GM23248 (cell line): ENCODE measurements around the gene ACSS1. TPM values are rescaled to one million over a fixed set of nuclear protein-coding genes. Genes with fewer than 3 reads are reported as not detected.

Experiments used
- DNase-seq: peaks from one replicate; pipeline ENCODE4 v3.0.0-alpha.2; 2015
- H2AFZ ChIP-seq: fragments of 200-600 bp; sonication (generic); 2 replicates; pipeline ENCODE4 v1.6.1; 2016; ENCODE audit warnings: antibody characterized with exemption
- H3F3A ChIP-seq: fragments of 200-600 bp; sonication (generic); 2 replicates; pipeline ENCODE4 v1.6.1; 2016; ENCODE audit warnings: mild to moderate bottlenecking, antibody characterized with exemption, mixed run types; ENCODE audit not compliant: insufficient read depth
- H3K27ac ChIP-seq: fragments of 200-600 bp; sonication (generic); 2 replicates; pipeline ENCODE4 v1.5.1; 2016; ENCODE audit warnings: mild to moderate bottlenecking
- H3K27me3 ChIP-seq: fragments of 200-600 bp; sonication (generic); replicated peaks from 2 replicates; pipeline ENCODE4 v1.6.1; 2016; ENCODE audit warnings: mild to moderate bottlenecking; ENCODE audit not compliant: insufficient read depth
- H3K36me3 ChIP-seq: fragments of 200-600 bp; sonication (generic); 2 replicates; pipeline ENCODE4 v1.6.1; 2016; ENCODE audit warnings: low read depth, mild to moderate bottlenecking
- H3K4me1 ChIP-seq: fragments of 200-600 bp; sonication (generic); 2 replicates; pipeline ENCODE4 v1.6.1; 2016; ENCODE audit warnings: mild to moderate bottlenecking; ENCODE audit not compliant: insufficient read depth
- H3K4me2 ChIP-seq: fragments of 200-600 bp; sonication (generic); one replicate; pipeline ENCODE4 v1.6.1; 2016; ENCODE audit warnings: mild to moderate bottlenecking; ENCODE audit not compliant: unreplicated experiment
- H3K4me3 ChIP-seq: fragments of 200-600 bp; sonication (generic); 2 replicates; pipeline ENCODE4 v1.5.1; 2016; ENCODE audit warnings: mild to moderate bottlenecking
- H3K79me2 ChIP-seq: fragments of 200-600 bp; sonication (generic); 2 replicates; pipeline ENCODE4 v1.6.1; 2016; ENCODE audit warnings: mild to moderate bottlenecking; ENCODE audit not compliant: insufficient read depth
- H3K9ac ChIP-seq: fragments of 200-600 bp; sonication (generic); 2 replicates; pipeline ENCODE4 v1.6.1; 2016; ENCODE audit warnings: mild to moderate bottlenecking
- H3K9me2 ChIP-seq: fragments of 200-600 bp; sonication (generic); 2 replicates; pipeline ENCODE4 v1.6.1; 2016; ENCODE audit warnings: mixed run types, mild to moderate bottlenecking, moderate library complexity; ENCODE audit not compliant: insufficient read depth
- H3K9me3 ChIP-seq: fragments of 200-600 bp; sonication (generic); one replicate; pipeline ENCODE4 v1.6.1; 2017; ENCODE audit warnings: low read depth
- H4K20me1 ChIP-seq: fragments of 200-600 bp; sonication (generic); 2 replicates; pipeline ENCODE4 v1.6.0; 2016; ENCODE audit not compliant: insufficient read depth
- EZH2 ChIP-seq: fragments of 200-600 bp; sonication (generic); IDR thresholded peaks from 2 replicates; pipeline ENCODE4 v1.6.1; 2018; ENCODE audit warnings: antibody characterized with exemption, mild to moderate bottlenecking; ENCODE audit not compliant: insufficient read depth, poor library complexity, severe bottlenecking
- EZH2phosphoT487 ChIP-seq: fragments of 200-600 bp; sonication (generic); IDR thresholded peaks from 2 replicates; pipeline ENCODE4 v1.6.1; 2018; ENCODE audit warnings: antibody characterized with exemption, moderate library complexity, mild to moderate bottlenecking, low read depth; ENCODE audit not compliant: insufficient read depth
- WGBS, 2 experiments: methylation state at CpG; one replicate each; pipeline ENCODE4 v1.1.6; 2015 to 2017; ENCODE audit warnings: low lambda C conversion rate in 2 of 2, low coverage in 1 of 2; ENCODE audit errors: missing lambda C conversion rate in 2 of 2; 5-methylcytosine and 5-hydroxymethylcytosine counted together
- in situ Hi-C: fragments of 300-500 bp; cut with MboI; formaldehyde crosslinking; loops from 2 replicates; pipeline ENCODE4 v1.15.0; 2020
- polyA plus RNA-seq: library from polyadenylated mRNA; unstranded; fragments of >200 nt; fragmentation: Nextera tagmentation; extraction: Ambion mirVana; gene quantifications from 2 replicates; pipeline ENCODE4 v1.2.1, GENCODE V29; 2016
- total RNA-seq: library from RNA; depleted of rRNA; stranded (reverse); fragments of >200 nt; shearing (Covaris generic); gene quantifications from 2 replicates; pipeline ENCODE4 v1.2.3, GENCODE V29; 2014

The ACSS1 gene
- total and polyA plus RNA-seq, 2 experiments from 2014 or later = 0.94 to 1.1 TPM

DNA sequence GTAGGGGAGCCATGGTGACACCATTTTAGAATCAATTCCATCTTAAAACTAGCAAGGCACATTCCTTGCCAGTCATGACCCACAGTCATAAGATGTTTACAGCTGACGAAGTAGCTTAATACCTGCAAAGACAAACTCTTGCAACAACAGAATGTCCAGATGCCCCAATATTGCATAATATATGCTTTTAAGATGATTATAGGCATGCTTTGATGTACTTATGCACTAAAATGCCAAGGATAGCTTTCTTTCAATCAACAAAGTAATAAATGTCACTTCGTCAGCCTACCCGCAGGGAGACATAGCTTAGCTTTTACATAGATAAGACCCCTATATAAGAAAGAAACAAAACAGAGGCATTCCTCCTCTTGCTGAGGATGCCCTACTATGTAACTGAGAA, 26.7 kb downstream of the ACSS1 start:
- Histone ChIP-seq H4K20me1 (no peaks in the 10 kb centered on the region), H3K27me3 (no peaks in the 10 kb centered on the region), H3K79me2 (no peaks in the 10 kb centered on the region), H3K9me2 (no peaks in the 10 kb centered on the region), H3K4me3 (no peak overlapping the region), H3K4me1 (no peaks in the 10 kb centered on the region), H2AFZ (no peak overlapping the region), H3F3A (no peaks in the 10 kb centered on the region), H3K27ac (no peak overlapping the region), H3K4me2 (no peak overlapping the region), H3K36me3 (no peaks in the 10 kb centered on the region), H3K9me3 (no peaks in the 10 kb centered on the region), H3K9ac (no peak overlapping the region)
- TF ChIP-seq EZH2phosphoT487 (no peak), EZH2 (no peak)
- in situ Hi-C loops = no loop called here
- WGBS, 2 experiments = 68% methylated on average over 3 of the region's 3 CpGs
- DNase-seq = no peak

DNA sequence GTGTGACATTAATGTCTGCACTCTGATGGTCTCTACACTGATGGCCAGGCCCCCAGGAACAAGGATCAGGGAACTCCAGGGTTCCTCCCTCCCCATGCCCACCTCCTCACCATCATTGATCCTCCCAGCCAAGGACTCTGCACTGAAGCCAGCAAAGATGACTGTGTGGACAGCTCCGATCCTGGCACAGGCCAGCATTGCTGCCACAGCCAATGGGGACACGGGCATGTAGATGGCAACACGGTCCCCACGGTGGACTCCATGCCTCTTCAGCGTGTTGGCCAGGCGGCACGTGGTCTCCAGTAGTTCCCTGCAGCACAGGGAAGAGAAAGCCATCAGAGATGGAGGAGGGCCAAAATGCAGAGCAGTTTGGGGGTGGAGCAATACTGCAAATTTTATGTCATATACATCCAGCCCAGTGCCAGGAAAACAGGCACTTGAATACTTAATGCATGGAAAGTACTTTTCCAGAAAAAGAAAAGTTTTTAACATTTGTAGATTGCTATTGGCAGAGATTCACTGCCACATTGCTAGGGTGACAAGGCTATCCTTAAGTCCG, 27.2 kb downstream of the ACSS1 start:
- no peaks in the 10 kb centered on the region for H3F3A ChIP-seq
- 88% methylated on average over 8 of the region's 8 CpGs for WGBS, 2 experiments
- no peak overlapping the region for H3K4me3 ChIP-seq
- TF ChIP-seq EZH2phosphoT487 = no peak
- no peak for TF ChIP-seq EZH2
- no peaks in the 10 kb centered on the region for H3K4me1 ChIP-seq
- H3K9me3 ChIP-seq = no peaks in the 10 kb centered on the region
- H3K27me3 ChIP-seq = no peaks in the 10 kb centered on the region
- no peaks in the 10 kb centered on the region for H3K9me2 ChIP-seq
- no peak overlapping the region for H2AFZ ChIP-seq
- in situ Hi-C loops = no loop called here
- no peaks in the 10 kb centered on the region for H4K20me1 ChIP-seq
- no peak for DNase-seq
- no peaks in the 10 kb centered on the region for H3K79me2 ChIP-seq
- H3K9ac ChIP-seq = no peak overlapping the region
- H3K4me2 ChIP-seq = no peak overlapping the region
- H3K27ac ChIP-seq = no peak overlapping the region
- H3K36me3 ChIP-seq = no peaks in the 10 kb centered on the region

DNA sequence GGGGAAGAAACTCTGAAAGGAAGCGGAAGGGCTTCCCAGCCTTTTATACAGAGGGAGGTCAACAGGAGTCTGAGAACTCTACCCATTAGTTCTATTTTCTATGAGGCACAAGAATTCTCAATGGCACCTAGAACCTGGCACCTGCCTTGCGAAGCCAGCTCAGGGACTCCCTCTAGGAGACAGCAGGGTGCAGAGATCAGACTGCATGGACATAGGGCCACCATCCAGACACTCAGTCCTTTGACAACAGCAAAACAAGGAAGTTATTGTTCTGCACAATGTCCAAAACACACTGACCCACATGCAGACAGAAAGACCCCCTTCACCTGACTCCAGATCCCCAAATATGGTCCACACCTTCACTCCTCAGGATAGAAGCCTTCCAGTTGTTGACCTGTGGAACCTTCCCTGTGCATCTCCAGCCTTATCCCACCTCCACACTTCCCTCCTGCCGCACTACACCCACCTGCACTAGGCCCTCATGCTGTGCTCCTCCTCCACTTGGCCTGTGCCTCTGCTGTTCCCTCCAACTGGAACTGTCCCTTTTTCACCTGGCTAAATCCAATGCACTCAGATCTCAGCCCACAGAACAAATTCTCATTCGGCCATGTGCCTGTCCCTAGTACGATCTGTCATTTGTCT, 27.8 kb downstream of the ACSS1 start:
- TF ChIP-seq EZH2phosphoT487 = no peak
- TF ChIP-seq EZH2 = no peak
- Histone ChIP-seq H3K36me3 (no peaks in the 10 kb centered on the region), H3K4me1 (no peaks in the 10 kb centered on the region), H3F3A (no peaks in the 10 kb centered on the region), H3K79me2 (no peaks in the 10 kb centered on the region), H3K27ac (no peak overlapping the region), H4K20me1 (no peaks in the 10 kb centered on the region), H3K4me2 (no peak overlapping the region), H3K9me2 (no peaks in the 10 kb centered on the region), H3K9ac (no peak overlapping the region), H2AFZ (no peak overlapping the region), H3K9me3 (no peaks in the 10 kb centered on the region), H3K27me3 (no peaks in the 10 kb centered on the region), H3K4me3 (no peak overlapping the region)
- no peak for DNase-seq
- in situ Hi-C loops = no loop called here
- 96 to 99% methylated on average over 5 of the region's 5 CpGs for WGBS, 2 experiments

DNA sequence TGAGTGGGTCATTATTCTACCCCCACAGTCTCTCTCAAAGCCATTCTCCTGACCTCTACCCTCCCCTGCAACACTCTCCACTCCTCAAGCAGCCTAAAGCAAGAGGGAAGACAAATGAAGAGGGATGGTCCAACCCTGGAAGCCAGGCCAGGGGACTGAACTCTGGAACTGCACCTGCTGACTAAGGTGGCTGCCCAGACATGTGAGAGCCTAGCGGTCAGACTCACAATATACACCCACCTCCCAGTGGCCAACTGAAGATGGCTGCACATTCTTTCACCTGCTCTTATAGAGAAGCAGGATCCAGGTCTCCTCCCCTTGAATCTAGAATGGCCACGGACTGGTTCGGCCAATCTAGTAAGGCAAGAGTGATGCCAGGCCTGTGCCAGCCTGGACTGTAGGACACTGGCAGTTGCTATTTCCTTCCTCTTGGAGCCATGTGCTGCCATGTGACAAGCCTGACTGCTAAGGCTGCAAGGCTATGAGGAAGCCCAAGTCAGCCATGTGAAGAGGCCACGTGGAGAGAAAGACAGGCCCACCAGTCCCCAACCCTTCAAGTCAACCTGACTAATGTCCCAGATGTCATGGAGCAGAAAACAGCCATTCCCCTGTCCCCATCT, 31.8 kb downstream of the ACSS1 start:
- no peaks in the 10 kb centered on the region for H3K9me2 ChIP-seq
- WGBS, 2 experiments = 90 to 93% methylated on average over 4 of the region's 4 CpGs

More for the DNA sequence above, 31.8 kb downstream of the ACSS1 start:
- no peak overlapping the region for H2AFZ ChIP-seq
- no peak for DNase-seq
- H3K4me1 ChIP-seq = no peaks in the 10 kb centered on the region
- no peaks in the 10 kb centered on the region for H3K36me3 ChIP-seq
- H3K4me3 ChIP-seq = no peak overlapping the region
- H4K20me1 ChIP-seq = no peaks in the 10 kb centered on the region
- H3K79me2 ChIP-seq = no peaks in the 10 kb centered on the region
- in situ Hi-C loops = no loop called here
- TF ChIP-seq EZH2phosphoT487 (no peak), EZH2 (no peak)
- H3K27ac ChIP-seq = no peak overlapping the region
- no peak overlapping the region for H3K9ac ChIP-seq
- H3K9me3 ChIP-seq = no peaks in the 10 kb centered on the region
- no peaks in the 10 kb centered on the region for H3F3A ChIP-seq
- no peaks in the 10 kb centered on the region for H3K27me3 ChIP-seq
- H3K4me2 ChIP-seq = no peak overlapping the region
